Endodermal cell (in vitro differentiated cells): ENCODE results near the gene CALHM4. TPM values are rescaled to one million over a fixed set of nuclear protein-coding genes. Genes with fewer than 3 reads are reported as not detected.

Source experiments
- DNase-seq: peaks from one replicate; pipeline ENCODE4 v3.0.0-alpha.2; 2017
- H3K27ac ChIP-seq: 2 replicates; pipeline ENCODE4 v1.5.1; 2013; ENCODE audit warnings: mild to moderate bottlenecking, low read depth, low read length, moderate library complexity
- H3K27me3 ChIP-seq: 2 replicates; pipeline ENCODE4 v1.6.1; 2013; ENCODE audit warnings: mild to moderate bottlenecking, low read length, moderate library complexity; ENCODE audit not compliant: insufficient read depth, control insufficient read depth, poor library complexity, severe bottlenecking
- H3K36me3 ChIP-seq: 2 replicates; pipeline ENCODE4 v1.7.0; 2013; ENCODE audit warnings: mild to moderate bottlenecking, low read length, moderate library complexity; ENCODE audit not compliant: control insufficient read depth, insufficient read depth
- H3K4me1 ChIP-seq: one replicate; pipeline ENCODE4 v1.7.0; 2013; ENCODE audit warnings: low read length; ENCODE audit not compliant: control insufficient read depth, insufficient read depth
- H3K4me3 ChIP-seq: 2 replicates; pipeline ENCODE4 v1.5.1; 2013; ENCODE audit warnings: mild to moderate bottlenecking, low read length, moderate library complexity
- H3K9ac ChIP-seq: 2 replicates; pipeline ENCODE4 v1.6.1; 2013; ENCODE audit warnings: mild to moderate bottlenecking, low read length, moderate library complexity; ENCODE audit not compliant: poor library complexity, severe bottlenecking; ENCODE audit errors: extremely low read depth
- H3K9me3 ChIP-seq: 2 replicates; pipeline ENCODE4 v1.6.1; 2013; ENCODE audit warnings: mild to moderate bottlenecking, low read length, moderate library complexity; ENCODE audit not compliant: control insufficient read depth
- H3K27ac Mint-ChIP-seq: 2 replicates; pipeline ENCODE4 v1.8.0; 2020; ENCODE audit warnings: mixed read lengths
- H3K27me3 Mint-ChIP-seq: 2 replicates; pipeline ENCODE4 v1.8.0; 2021; ENCODE audit warnings: mild to moderate bottlenecking, mixed read lengths; ENCODE audit not compliant: insufficient read depth
- H3K36me3 Mint-ChIP-seq: 2 replicates; pipeline ENCODE4 v1.8.0; 2020; ENCODE audit warnings: low read depth, mixed read lengths
- H3K4me1 Mint-ChIP-seq: 2 replicates; pipeline ENCODE4 v1.8.0; 2020; ENCODE audit warnings: mixed read lengths
- H3K4me3 Mint-ChIP-seq: 2 replicates; pipeline ENCODE4 v1.8.0; 2020; ENCODE audit warnings: mild to moderate bottlenecking, moderate library complexity, mixed read lengths
- H3K9me3 Mint-ChIP-seq: 2 replicates; pipeline ENCODE4 v1.8.0; 2020; ENCODE audit warnings: mild to moderate bottlenecking, mixed read lengths
- CTCF ChIP-seq: fragments of 200-600 bp; sonication (generic); conservative IDR thresholded peaks from 2 replicates; pipeline ENCODE4 v1.5.0; 2021; ENCODE audit warnings: antibody characterized with exemption, mild to moderate bottlenecking
- WGBS, 2 experiments: methylation state at CpG; one replicate each; pipeline versions ENCODE4 v1.1.5 to v1.1.7; 2013; ENCODE audit warnings: missing lambda C conversion rate in 2 of 2, mixed read lengths in 1 of 2; ENCODE audit not compliant: insufficient coverage in 1 of 2, insufficient read length in 1 of 2; 5-methylcytosine and 5-hydroxymethylcytosine counted together
- total RNA-seq, 2 donors: library from RNA; stranded (reverse); fragmentation: NEBNext Ultra II Directional in 1 of 2; extraction: Animal tissue kit (Norgen Biotek cat#: 25700) in 1 of 2; gene quantifications; 2 replicates in 1 of 2; 3 replicates in 1 of 2; pipeline ENCODE4 v1.2.1, GENCODE V29; 2021

Gene CALHM4
- total RNA-seq, 2 donors from 2014 or later: not detected

GRCh38 chr6:116586276-116586675 is 32.7 kb downstream of the CALHM4 start:
- no peaks in the 10 kb centered on the region for H3K4me1 ChIP-seq
- no peak overlapping the region for H3K4me3 ChIP-seq
- H3K9me3 ChIP-seq: no peaks in the 10 kb centered on the region
- Mint-ChIP-seq H3K4me1 (no peaks in the 10 kb centered on the region), H3K27me3 (no peaks in the 10 kb centered on the region), H3K4me3 (no peak overlapping the region), H3K36me3 (peaks cover 39% of the 10 kb centered on the region), H3K9me3 (no peaks in the 10 kb centered on the region), H3K27ac (no peak overlapping the region)
- H3K27me3 ChIP-seq: no peaks in the 10 kb centered on the region
- TF ChIP-seq CTCF: no peak
- peaks cover 75% of the 10 kb centered on the region for H3K36me3 ChIP-seq
- no peak for DNase-seq
- no peak overlapping the region for H3K9ac ChIP-seq
- H3K27ac ChIP-seq: no peak overlapping the region

GRCh38 chr6:116586738-116587137 is 33.2 kb downstream of the CALHM4 start:
- no peak overlapping the region for H3K27ac Mint-ChIP-seq
- Histone ChIP-seq H3K4me3 (no peak overlapping the region), H3K9ac (no peak overlapping the region), H3K27ac (no peak overlapping the region), H3K9me3 (no peaks in the 10 kb centered on the region), H3K36me3 (peaks cover 75% of the 10 kb centered on the region), H3K4me1 (no peaks in the 10 kb centered on the region), H3K27me3 (no peaks in the 10 kb centered on the region)
- H3K27me3 Mint-ChIP-seq: no peaks in the 10 kb centered on the region
- H3K4me1 Mint-ChIP-seq: no peaks in the 10 kb centered on the region
- peaks cover 43% of the 10 kb centered on the region for H3K36me3 Mint-ChIP-seq
- 88 to 90% methylated on average over 1 of the region's 2 CpGs for WGBS, 2 experiments
- DNase-seq: no peak
- no peak for TF ChIP-seq CTCF
- no peaks in the 10 kb centered on the region for H3K9me3 Mint-ChIP-seq
- no peak overlapping the region for H3K4me3 Mint-ChIP-seq

- no peaks in the 10 kb centered on the region for H3K4me1 ChIP-seq
- DNase-seq: no peak
- H3K9me3 ChIP-seq: no peaks in the 10 kb centered on the region
- Mint-ChIP-seq H3K36me3 (peaks cover 40% of the 10 kb centered on the region), H3K27me3 (no peaks in the 10 kb centered on the region), H3K9me3 (no peaks in the 10 kb centered on the region), H3K4me3 (no peak overlapping the region), H3K27ac (no peak overlapping the region), H3K4me1 (no peaks in the 10 kb centered on the region)
- H3K27me3 ChIP-seq: no peaks in the 10 kb centered on the region
- H3K9ac ChIP-seq: no peak overlapping the region
- H3K27ac ChIP-seq: no peak overlapping the region
- H3K36me3 ChIP-seq: peaks cover 45% of the 10 kb centered on the region
- no peak for TF ChIP-seq CTCF
- WGBS, 2 experiments: 96% methylated on average over 3 of the region's 3 CpGs; no CpG with 5 or more reads in 1 of the 2 experiments
- H3K4me3 ChIP-seq: no peak overlapping the region
Observed at GRCh38 chr6:116595247-116595646, 41.7 kb downstream of the CALHM4 start.
